ENCODE results near the gene SALL4. TPM values are rescaled to one million over a fixed set of nuclear protein-coding genes. Genes with fewer than 3 reads are reported as not detected.

Gene SALL4
- total and polyA plus RNA-seq, 2 donors (not counting 1 experiment from before 2014, with no cell fraction given) = 0.15 to 1.5 TPM

- DNase-seq (ENCODE audit: low read depth in 2 of 2) = no peak
- TF ChIP-seq CTCF (conservative IDR thresholded peaks at IDR 0.05 in 1 of 2, IDR thresholded peaks at IDR 0.05 in 1 of 2; ENCODE audit: low read depth in 1 of 2, low read length in 2 of 2) = no peak
- TF ChIP-seq EZH2 (IDR thresholded peaks at IDR 0.05; ENCODE audit: low read length, missing control alignments) = no peak
- Histone ChIP-seq H3K27me3 (ENCODE audit: control insufficient read depth, insufficient read depth, low read length) (peaks cover 2% of the 10 kb centered on the region), H3K27ac (ENCODE audit: insufficient read depth, low read length) (no peak overlapping the region), H2AFZ (ENCODE audit: low read length) (no peak overlapping the region), H3K4me1 (ENCODE audit: control insufficient read depth, extremely low read depth, insufficient read depth, low read length) (no peaks in the 10 kb centered on the region), H3K9ac (ENCODE audit: insufficient read depth, low read length) (no peak overlapping the region), H3K79me2 (ENCODE audit: control insufficient read depth, insufficient read depth, low read length) (no peaks in the 10 kb centered on the region), H3K4me3 (replicated peaks in 1 of 4; ENCODE audit: control extremely low read depth in 1 of 4, insufficient read depth in 1 of 4, low read depth in 3 of 4, low read length in 4 of 4) (no peak overlapping the region), H3K36me3 (ENCODE audit: control insufficient read depth, insufficient read depth, low read length) (no peaks in the 10 kb centered on the region), H3K9me3 (ENCODE audit: control insufficient read depth, insufficient read depth, low read depth, low read length) (no peaks in the 10 kb centered on the region), H3K4me2 (ENCODE audit: extremely low read depth, insufficient read depth, low read length) (no peak overlapping the region), H4K20me1 (ENCODE audit: control insufficient read depth, extremely low read depth, insufficient read depth, low read length) (no peaks in the 10 kb centered on the region)
Observed at GRCh38 chr20:51815383-51816076, 13.2 kb upstream of the SALL4 start.

DNA sequence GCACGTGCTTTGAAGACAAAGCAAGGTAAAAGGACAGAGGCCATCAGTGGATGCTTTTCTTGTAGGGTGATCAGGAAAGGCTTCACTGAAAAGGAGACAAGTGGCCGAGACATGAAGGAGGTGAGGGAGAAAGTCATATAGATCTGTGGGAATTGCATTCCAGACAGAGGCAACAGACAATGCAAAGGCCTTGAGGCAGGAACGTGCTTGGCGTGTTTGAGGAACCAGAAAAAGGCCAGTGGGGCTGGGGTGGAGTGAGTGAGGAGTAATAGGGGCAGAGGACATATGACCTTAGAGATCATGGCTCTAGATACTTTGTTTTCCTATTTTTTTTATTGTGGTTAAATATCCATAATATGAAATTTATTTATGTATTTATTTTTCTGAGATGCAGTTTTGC, 10.5 kb upstream of the SALL4 start:
- Histone ChIP-seq H3K27me3 (ENCODE audit: control insufficient read depth, insufficient read depth, low read length) (peaks cover 2% of the 10 kb centered on the region), H2AFZ (ENCODE audit: low read length) (no peak overlapping the region), H3K36me3 (ENCODE audit: control insufficient read depth, insufficient read depth, low read length) (no peaks in the 10 kb centered on the region), H4K20me1 (ENCODE audit: control insufficient read depth, extremely low read depth, insufficient read depth, low read length) (no peaks in the 10 kb centered on the region), H3K27ac (ENCODE audit: insufficient read depth, low read length) (no peak overlapping the region), H3K9me3 (ENCODE audit: control insufficient read depth, insufficient read depth, low read depth, low read length) (no peaks in the 10 kb centered on the region), H3K4me1 (ENCODE audit: control insufficient read depth, extremely low read depth, insufficient read depth, low read length) (no peaks in the 10 kb centered on the region), H3K9ac (ENCODE audit: insufficient read depth, low read length) (no peak overlapping the region), H3K4me2 (ENCODE audit: extremely low read depth, insufficient read depth, low read length) (no peak overlapping the region), H3K4me3 (replicated peaks in 1 of 4; ENCODE audit: control extremely low read depth in 1 of 4, insufficient read depth in 1 of 4, low read depth in 3 of 4, low read length in 4 of 4) (no peak overlapping the region), H3K79me2 (ENCODE audit: control insufficient read depth, insufficient read depth, low read length) (no peaks in the 10 kb centered on the region)
- TF ChIP-seq EZH2 (IDR thresholded peaks at IDR 0.05; ENCODE audit: low read length, missing control alignments) = no peak
- TF ChIP-seq CTCF (conservative IDR thresholded peaks at IDR 0.05 in 1 of 2, IDR thresholded peaks at IDR 0.05 in 1 of 2; ENCODE audit: low read depth in 1 of 2, low read length in 2 of 2) = no peak
- no peak for DNase-seq (ENCODE audit: low read depth in 2 of 2)

- H3K9ac ChIP-seq (ENCODE audit: insufficient read depth, low read length) = no peak overlapping the region
Observed at GRCh38 chr20:51811514-51812128, 9.3 kb upstream of the SALL4 start.

More at GRCh38 chr20:51811514-51812128, 9.3 kb upstream of the SALL4 start:
- H3K79me2 ChIP-seq (ENCODE audit: control insufficient read depth, insufficient read depth, low read length) = no peaks in the 10 kb centered on the region
- H2AFZ ChIP-seq (ENCODE audit: low read length) = no peak overlapping the region
- no peak for DNase-seq (ENCODE audit: low read depth in 2 of 2)
- no peaks in the 10 kb centered on the region for H4K20me1 ChIP-seq (ENCODE audit: control insufficient read depth, extremely low read depth, insufficient read depth, low read length)
- H3K4me2 ChIP-seq (ENCODE audit: extremely low read depth, insufficient read depth, low read length) = no peak overlapping the region
- no peak overlapping the region for H3K4me3 ChIP-seq (replicated peaks in 1 of 4; ENCODE audit: control extremely low read depth in 1 of 4, insufficient read depth in 1 of 4, low read depth in 3 of 4, low read length in 4 of 4)
- H3K27ac ChIP-seq (ENCODE audit: insufficient read depth, low read length) = no peak overlapping the region
- no peaks in the 10 kb centered on the region for H3K9me3 ChIP-seq (ENCODE audit: control insufficient read depth, insufficient read depth, low read depth, low read length)
- no peaks in the 10 kb centered on the region for H3K36me3 ChIP-seq (ENCODE audit: control insufficient read depth, insufficient read depth, low read length)
- H3K4me1 ChIP-seq (ENCODE audit: control insufficient read depth, extremely low read depth, insufficient read depth, low read length) = no peaks in the 10 kb centered on the region
- TF ChIP-seq CTCF (conservative IDR thresholded peaks at IDR 0.05 in 1 of 2, IDR thresholded peaks at IDR 0.05 in 1 of 2; ENCODE audit: low read depth in 1 of 2, low read length in 2 of 2) (no peak), EZH2 (IDR thresholded peaks at IDR 0.05; ENCODE audit: low read length, missing control alignments) (no peak)
- H3K27me3 ChIP-seq (ENCODE audit: control insufficient read depth, insufficient read depth, low read length) = peaks cover 2% of the 10 kb centered on the region
